IPS-18c (cell line): ENCODE results near the gene LRRC53.

Source experiments
- H3K4me3 ChIP-seq: 2 replicates; pipeline ENCODE4 v1.7.0; 2013; ENCODE audit warnings: low read depth, mild to moderate bottlenecking, low read length, moderate library complexity; ENCODE audit not compliant: insufficient read depth
- H3K9me3 ChIP-seq: one replicate; pipeline ENCODE4 v1.6.1; 2013; ENCODE audit warnings: mild to moderate bottlenecking, low read length, moderate library complexity; ENCODE audit not compliant: control insufficient read depth, insufficient read depth

The LRRC53 gene, protein sequence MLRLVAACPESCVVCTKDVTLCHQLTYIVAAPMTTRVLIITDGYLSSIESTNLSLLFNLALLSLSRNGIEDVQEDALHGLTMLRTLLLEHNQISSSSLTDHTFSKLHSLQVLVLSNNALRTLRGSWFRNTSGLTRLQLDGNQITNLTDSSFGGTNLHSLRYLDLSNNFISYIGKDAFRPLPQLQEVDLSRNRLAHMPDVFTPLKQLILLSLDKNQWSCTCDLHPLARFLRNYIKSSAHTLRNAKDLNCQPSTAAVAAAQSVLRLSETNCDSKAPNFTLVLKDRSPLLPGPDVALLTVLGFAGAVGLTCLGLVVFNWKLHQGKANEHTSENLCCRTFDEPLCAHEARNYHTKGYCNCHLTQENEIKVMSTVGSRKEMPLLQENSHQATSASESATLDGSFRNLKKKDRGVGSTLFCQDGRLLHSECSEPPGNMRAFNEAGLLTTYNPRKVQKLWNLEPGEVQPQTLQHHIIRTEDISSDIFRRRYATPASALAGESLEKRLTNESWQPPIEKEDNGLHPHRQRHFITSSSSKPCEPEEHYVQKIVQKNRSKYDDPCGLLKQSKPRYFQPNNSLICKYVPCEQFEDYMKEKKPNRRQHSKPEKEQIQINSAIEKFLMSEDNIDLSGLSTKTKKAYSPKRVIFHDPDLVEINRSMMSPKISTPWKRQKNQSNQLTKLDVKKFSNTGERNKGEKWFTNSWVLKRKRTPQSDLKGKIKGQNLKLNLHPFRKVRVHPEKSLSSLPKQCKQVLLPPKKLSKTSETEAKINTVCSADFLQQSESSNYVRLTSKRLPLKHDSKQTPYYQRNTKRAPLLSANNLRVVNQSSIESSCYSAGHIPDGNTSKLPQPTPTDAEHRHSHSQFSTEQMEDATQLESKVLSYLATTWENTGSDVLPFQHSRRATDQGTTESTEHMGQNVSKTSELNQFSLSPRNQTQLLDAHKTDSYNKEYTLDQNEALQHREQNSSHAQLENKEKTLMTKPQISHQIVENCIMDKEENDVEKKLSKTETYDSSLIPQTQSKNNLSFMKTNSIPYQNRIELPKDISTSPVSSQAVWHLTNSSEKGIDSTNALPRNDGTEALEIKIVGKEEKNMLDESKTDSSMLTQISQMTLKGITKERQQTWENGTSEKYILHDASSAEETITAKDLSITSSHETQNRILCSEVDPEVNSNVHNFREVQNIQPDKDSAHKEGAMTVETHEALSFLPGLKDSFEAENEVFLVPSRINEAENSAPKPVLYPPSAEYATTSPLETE

DNA sequence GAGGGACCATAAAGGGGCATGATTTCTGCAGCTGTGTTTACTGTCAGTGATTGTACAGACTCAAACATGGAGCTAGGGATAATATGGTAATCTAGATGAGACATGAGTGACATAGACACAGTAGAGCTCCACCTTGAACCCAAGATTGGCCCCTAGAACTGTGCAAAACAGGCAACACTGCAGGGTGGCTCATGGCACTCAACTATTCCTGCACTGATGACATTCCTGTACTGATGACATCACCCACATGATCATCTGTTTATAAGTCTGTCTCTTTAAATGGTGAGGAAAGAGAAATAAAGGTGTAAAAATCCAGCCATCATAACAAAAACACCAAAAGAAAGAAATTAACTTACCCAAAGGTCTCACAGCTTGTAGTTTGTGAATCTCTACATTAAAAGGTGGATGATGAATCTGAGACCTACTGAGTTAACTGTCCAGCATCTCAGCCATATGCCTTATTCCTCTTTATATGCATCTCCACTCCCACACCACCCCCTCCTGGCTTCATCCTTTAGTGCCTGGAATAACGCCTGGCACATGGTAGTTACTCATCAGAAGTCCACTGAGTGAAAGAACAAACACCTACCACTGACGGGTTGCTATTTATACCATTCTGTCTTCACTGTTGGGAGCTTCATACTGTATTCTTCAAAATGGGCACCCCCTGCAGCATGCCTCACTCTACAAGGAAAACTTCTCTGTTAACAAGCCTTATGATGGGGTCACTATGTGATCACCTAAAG, at the start of gene LRRC53:
LRRC53 (minus strand) TSS at position 442 of the 746 bp plus-strand sequence. CDS start 29,262 bp downstream, outside the sequence.
- H3K9me3 ChIP-seq = no peaks in the 10 kb centered on the region
- no peak within 1 kb of the TSS for H3K4me3 ChIP-seq

DNA sequence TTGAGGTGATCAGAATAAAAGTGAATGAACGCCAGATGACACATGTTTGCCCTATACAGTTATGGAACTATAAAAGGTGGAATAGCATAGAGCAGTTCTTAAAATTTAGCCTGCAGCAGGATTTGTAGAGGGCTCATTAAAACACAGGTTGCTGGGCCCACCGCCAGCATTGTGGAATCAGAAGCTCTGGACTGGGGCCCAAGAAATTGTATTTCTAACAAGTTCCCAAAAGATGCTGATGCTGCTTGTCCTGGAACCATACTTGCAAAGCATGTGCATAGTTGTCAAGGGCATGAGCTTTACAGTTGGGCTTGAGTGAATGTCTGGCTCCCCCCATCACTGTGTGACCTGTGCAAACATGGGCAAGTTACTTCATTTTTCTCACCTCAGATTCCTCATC, 37.5 kb upstream of the LRRC53 start:
- Histone ChIP-seq H3K4me3 (no peak overlapping the region), H3K9me3 (no peaks in the 10 kb centered on the region)

DNA sequence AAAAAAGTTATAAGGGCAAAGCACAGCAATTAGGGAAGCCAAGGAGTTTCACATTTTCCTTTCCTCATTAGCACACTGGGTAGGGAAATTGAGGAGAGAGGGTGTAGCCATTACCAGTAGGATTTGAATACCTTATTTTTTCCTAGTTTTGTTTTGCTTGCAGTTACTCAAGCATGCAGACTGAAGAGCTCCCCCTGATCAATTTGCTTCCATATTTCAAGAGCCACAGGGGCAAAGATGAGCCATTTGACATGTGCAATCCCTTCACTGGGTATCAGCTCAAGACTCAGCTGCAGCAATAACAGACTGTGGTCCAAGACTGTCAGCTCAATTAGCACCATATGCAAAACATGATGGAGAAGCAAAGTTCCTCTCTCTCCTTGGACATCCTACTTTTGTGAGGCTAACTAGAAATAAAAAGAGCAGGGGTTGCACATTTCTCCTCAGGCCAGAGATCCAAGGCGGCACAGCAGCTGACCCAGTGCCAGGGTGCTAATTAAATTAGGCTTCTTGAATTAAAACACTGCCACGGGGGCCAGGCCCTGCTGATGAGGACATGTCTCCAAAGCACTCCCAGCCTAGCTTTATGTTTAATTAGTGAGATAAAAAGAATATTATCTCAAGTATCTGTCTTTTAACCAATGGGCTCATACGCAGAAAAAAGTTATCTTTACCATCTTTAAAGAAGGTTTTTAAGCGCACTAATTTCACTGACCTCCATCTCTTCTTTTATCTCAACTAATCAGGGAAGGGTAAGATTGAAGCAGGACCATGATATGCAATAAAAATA, 36.7 kb upstream of the LRRC53 start:
- Histone ChIP-seq H3K4me3 (no peak overlapping the region), H3K9me3 (no peaks in the 10 kb centered on the region)

DNA sequence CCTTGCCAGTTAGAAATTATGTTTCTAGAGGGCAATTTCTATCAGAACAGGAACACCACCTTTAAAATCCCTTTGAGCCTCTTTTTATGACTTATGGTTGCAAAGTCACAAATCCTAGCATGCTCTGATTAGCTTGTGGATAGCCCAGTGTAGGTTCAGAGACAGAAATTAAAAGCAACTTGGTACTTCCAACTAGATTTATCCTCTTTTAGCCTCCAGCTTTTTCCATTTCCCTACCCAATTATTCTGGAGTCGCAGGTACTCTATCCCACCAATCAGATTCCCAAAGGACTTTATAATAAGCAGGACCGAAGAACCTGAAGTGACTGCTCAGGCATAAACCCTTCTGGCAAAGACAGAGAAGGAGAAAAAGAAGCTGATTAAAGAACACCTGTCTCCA, 33.4 kb upstream of the LRRC53 start:
- no peaks in the 10 kb centered on the region for H3K9me3 ChIP-seq
- no peak overlapping the region for H3K4me3 ChIP-seq

DNA sequence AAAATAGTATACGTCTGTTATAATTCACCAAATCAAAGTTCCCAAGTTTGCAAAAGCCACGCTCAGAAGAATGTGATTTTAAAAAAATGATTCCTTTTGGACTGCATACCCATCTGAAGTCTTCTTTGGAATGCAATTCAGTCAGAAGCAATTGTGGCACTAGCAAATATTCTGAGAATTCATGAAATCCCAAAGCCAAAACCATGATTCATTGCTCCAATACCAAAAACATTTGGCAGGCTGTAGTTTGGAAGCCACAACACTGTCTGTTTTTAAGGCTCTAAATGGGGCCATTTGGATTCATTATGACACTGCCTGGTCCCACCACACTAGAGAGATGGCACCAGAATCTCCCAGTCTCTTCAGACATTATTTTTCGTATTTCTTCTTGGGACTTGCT, 21.8 kb upstream of the LRRC53 start:
- Histone ChIP-seq H3K4me3 (no peak overlapping the region), H3K9me3 (no peaks in the 10 kb centered on the region)

DNA sequence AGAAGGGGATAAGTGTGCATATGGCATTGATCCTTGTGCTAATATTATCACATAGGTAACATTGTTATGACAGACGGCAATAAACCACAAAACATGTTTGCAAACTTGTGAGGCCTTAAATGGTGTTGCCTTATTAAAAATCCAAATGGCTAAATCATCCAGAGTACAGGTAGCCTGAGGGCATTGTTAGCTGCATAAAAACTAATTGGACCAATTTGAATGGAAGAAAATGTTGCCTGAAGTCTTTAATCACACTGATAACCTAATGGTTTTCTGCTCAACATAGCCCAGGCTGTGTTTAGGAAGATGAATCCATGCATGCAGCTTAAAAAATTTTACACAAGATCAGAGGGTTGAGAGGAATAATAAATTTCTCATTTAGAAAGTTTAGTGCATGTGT, 19.4 kb upstream of the LRRC53 start:
- Histone ChIP-seq H3K4me3 (no peak overlapping the region), H3K9me3 (no peaks in the 10 kb centered on the region)

DNA sequence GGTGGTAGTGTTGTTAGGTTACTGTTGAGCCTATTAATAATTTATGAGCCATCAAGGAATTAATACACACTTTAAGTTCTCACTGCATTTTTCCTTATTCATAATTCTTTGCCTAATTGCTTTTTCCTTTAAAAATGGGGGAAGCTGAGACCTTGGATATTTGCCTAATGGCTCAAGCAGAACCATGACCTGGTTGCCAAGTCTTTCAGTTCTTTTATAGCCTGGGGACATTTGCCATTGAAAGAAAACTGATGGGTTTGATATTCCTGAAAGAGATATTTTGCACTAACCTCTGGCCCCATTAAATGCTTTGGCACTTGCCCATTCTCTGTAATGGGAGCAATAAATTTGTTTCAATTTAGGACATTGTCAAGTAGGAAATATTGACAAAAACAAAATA, 18.5 kb upstream of the LRRC53 start:
- no peaks in the 10 kb centered on the region for H3K9me3 ChIP-seq
- H3K4me3 ChIP-seq = no peak overlapping the region

DNA sequence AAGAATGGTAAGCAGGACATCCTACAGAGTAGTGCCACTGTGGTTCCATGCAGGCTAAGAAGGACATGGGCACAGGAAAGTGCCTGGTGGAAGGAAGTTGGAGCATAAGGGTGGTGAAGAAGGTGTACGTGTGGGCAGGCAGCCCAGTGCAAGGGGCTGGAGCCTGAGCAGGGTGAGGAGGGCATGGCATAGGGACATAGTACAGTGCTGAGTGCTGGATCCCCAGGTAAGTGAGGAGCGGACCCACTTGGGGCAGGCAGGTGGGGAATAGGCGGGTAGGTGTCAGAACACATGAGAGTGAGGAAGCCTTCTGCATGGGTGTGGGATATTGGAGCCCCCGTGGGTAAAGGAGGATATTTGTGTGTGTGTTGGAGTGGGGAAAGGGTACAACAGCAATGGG, 15.7 kb upstream of the LRRC53 start:
- H3K4me3 ChIP-seq = no peak overlapping the region

DNA sequence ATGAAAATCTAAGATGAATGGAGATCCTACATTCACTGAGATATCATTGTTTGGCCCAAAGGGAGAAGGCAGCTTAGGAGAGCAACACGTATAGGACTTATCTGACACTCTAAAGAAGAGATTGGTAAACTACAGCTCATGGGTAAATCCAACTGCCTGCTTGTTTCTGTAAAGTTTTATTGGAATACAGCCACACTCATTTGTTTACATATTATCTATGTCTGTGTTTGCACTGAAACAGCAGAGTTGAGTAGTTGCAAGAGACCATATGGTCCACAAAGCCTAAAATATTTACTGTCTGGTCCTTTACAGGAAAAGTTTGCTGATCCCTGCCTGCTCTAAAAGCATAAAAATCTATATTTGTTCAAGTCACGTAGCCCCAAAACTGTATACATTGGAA, 14.3 kb upstream of the LRRC53 start:
- Histone ChIP-seq H3K4me3 (no peak overlapping the region), H3K9me3 (no peaks in the 10 kb centered on the region)

More for the DNA sequence above, 15.7 kb upstream of the LRRC53 start:
- no peaks in the 10 kb centered on the region for H3K9me3 ChIP-seq

DNA sequence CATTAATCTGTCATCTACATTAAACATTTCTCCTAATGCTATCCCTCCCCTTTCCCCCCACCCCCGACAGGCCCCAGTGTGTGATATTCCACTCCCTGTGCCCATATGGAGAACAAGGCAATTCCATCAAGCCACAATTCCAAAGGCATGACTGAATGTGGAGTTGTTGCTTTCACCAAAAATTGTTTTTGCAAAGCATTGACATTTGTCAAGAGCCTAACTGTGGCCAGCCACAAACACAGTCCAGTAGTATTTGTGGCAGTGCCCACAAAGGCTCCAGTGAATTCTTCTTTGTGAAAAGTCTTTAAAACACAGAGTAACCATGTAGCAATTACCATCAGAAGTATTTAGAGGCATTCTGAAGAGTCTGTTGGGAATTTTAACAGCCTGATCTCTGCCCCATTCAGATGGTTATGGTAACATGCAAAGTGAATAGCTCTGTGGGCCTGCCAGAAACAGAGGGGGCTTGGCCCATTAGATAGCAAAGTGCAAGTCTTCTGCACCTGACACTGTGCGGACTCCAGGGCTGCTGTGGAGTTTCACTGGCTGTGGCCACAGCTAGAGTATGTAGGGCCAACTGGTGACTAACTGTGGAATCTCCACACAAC, 11.6 kb upstream of the LRRC53 start:
- H3K4me3 ChIP-seq = no peak overlapping the region
- no peaks in the 10 kb centered on the region for H3K9me3 ChIP-seq

DNA sequence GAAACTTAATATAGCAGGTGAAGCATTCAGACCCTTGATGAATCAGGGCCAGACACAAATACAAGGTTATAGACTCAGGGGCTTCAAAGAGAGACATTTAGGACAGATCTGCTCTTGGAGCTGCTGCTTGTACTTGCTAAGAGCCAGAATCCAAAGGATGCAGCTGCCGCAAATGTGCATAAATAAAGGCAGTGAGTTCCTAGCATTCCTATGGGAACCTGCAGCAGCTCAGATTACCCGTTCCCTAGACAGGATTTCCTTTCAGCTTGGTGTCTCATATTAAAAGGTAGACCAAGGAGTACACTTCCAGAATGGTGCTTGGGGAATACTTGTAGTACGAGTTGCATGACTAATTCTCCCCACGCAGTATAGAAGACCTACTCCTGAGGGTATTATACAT, 9.7 kb upstream of the LRRC53 start:
- H3K9me3 ChIP-seq = no peaks in the 10 kb centered on the region
- no peak overlapping the region for H3K4me3 ChIP-seq

DNA sequence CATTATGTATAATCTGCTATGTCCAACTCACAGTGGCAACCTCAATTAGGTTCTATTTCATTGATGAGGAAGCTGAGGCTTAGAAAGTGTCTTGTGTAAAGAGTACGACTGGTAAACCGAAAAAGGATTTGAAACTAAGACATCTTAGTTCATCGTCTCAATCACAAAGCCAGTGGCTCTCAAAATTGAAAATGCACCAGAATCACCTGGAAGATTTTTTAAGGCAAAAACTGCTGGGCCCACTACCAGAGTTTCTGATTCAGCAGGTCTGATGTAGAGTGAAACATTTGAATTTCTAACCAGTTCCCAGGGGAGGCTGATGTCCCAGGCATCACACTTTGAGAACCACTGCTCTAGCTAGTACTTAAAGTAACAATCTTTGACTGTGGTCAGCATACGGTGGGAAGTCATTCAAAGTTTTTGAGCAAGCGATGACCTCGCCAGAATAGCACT, 5.2 kb upstream of the LRRC53 start:
- no peaks in the 10 kb centered on the region for H3K9me3 ChIP-seq
- no peak overlapping the region for H3K4me3 ChIP-seq

DNA sequence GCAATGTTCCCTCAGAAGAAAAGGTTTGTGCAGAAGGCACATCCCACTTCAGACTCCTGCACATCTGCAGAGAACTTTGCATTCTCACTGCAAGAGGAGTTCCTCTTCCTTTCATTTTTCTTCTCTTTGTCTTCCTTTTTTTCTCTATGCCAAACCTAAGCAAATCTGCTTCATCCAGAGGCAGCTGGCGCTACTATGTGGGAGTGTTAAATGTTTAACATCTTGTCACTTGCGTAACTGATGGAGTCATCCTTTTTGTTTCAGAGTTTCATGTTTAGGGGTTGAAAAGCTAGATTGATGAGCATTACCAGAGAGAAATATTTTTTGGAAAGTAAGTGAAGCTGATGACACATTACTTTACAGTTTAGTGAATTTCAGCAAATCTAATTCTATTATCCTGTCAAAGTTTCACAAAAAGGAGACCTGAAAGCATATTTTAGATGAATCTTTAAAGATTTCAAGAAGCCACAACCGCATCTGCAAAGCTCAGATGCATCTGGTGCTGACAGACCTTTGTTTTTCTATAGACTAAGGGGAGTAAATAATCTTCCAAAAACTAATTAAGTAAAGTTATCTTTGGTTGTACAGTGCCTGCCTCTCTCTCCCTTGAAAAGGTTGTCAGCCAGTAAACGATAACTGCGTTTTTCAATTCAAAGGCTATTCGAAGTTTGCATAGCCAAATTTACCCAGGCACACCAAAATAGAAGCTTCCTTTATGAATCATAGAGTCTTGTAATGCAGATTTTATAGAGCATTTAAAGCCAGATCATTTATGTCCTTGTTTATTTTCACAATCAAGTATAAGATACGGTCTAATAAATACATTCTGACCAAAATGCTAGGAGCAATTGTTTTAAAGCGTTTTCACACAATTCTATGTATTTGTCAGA, 1.2 kb upstream of the LRRC53 start:
- Histone ChIP-seq H3K4me3 (no peak overlapping the region), H3K9me3 (no peaks in the 10 kb centered on the region)

DNA sequence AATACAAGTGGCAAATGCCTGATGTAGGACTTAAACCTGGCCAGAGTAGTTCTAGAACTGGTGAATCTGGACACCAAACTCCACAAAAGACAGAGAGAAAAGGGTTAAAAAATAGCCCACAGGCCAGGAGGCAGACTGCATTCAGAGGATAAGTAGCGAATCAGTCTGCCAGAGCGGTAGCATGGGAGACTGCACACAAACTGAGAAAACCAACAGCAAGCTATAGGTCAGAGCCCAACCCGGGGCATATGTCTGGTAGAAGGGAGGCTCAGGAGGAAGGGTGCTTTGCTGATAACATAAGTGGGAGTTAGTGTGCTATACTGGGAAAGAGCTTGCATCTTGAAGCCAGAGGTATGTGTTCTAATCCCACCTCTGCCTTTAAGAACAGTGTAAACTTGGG, 4.0 kb downstream of the LRRC53 start:
- no peaks in the 10 kb centered on the region for H3K9me3 ChIP-seq
- no peak overlapping the region for H3K4me3 ChIP-seq
